Keratinocyte (primary cell): ENCODE data around the gene IFTAP. TPM values are rescaled to one million over a fixed set of nuclear protein-coding genes. Genes with fewer than 3 reads are reported as not detected.

Experiments used
- DNase-seq: peaks from one replicate; pipeline ENCODE4 v3.0.0-alpha.2; 2011; ENCODE audit warnings: low read depth, missing footprints, low spot score
- FAIRE-seq: peaks from 2 replicates; lab custom pipeline; 2011; peaks lifted over from hg19 to GRCh38; lab: Jason Lieb, UNC
- H2AFZ ChIP-seq: 2 replicates; pipeline ENCODE4 v1.6.0; 2012; ENCODE audit warnings: low read length, control low read depth, inconsistent platforms; ENCODE audit not compliant: control insufficient read depth
- H3K27ac ChIP-seq: 2 replicates; pipeline ENCODE4 v1.5.1; 2011; ENCODE audit warnings: low read length; ENCODE audit not compliant: control insufficient read depth, insufficient read depth
- H3K27me3 ChIP-seq: 3 replicates; pipeline ENCODE4 v1.6.0; 2011; ENCODE audit warnings: low read length; ENCODE audit not compliant: control insufficient read depth, insufficient read depth; ENCODE audit errors: extremely low read depth
- H3K36me3 ChIP-seq, 2 experiments: 2 replicates in 1 of 2; 3 replicates in 1 of 2; pipeline ENCODE4 v1.5.1; 2011; ENCODE audit warnings: low read length in 2 of 2, mild to moderate bottlenecking in 1 of 2; ENCODE audit not compliant: control insufficient read depth in 2 of 2, insufficient read depth in 2 of 2; ENCODE audit errors: extremely low read depth in 1 of 2
- H3K4me1 ChIP-seq: 3 replicates; pipeline ENCODE4 v1.5.1; 2011; ENCODE audit warnings: low read length; ENCODE audit not compliant: control insufficient read depth, insufficient read depth; ENCODE audit errors: extremely low read depth
- H3K4me2 ChIP-seq: 3 replicates; pipeline ENCODE4 v1.6.0; 2011; ENCODE audit warnings: low read depth, low read length; ENCODE audit not compliant: control insufficient read depth, insufficient read depth; ENCODE audit errors: extremely low read depth
- H3K4me3 ChIP-seq, 3 experiments: fragments of 200-600 bp in 1 of 3; sonication (generic) in 1 of 3; 2 replicates in 2 of 3; 3 replicates in 1 of 3; pipeline ENCODE4 v1.5.1; 2011 to 2016; ENCODE audit warnings: low read length in 3 of 3, mild to moderate bottlenecking in 3 of 3, control low read depth in 2 of 3, inconsistent platforms in 1 of 3, low read depth in 1 of 3, mixed read lengths in 1 of 3, mixed run types in 1 of 3, moderate library complexity in 1 of 3; ENCODE audit not compliant: control insufficient read depth in 2 of 3, insufficient read depth in 2 of 3; ENCODE audit errors: extremely low read depth in 1 of 3
- H3K79me2 ChIP-seq: 2 replicates; pipeline ENCODE4 v1.6.0; 2012; ENCODE audit warnings: low read length; ENCODE audit not compliant: control insufficient read depth, insufficient read depth
- H3K9ac ChIP-seq: 3 replicates; pipeline ENCODE4 v1.6.0; 2011; ENCODE audit warnings: low read length; ENCODE audit not compliant: control insufficient read depth, insufficient read depth; ENCODE audit errors: extremely low read depth
- H3K9me1 ChIP-seq: 3 replicates; pipeline ENCODE4 v1.6.0; 2011; ENCODE audit warnings: low read length; ENCODE audit not compliant: control insufficient read depth, insufficient read depth; ENCODE audit errors: extremely low read depth
- H3K9me3 ChIP-seq: 2 replicates; pipeline ENCODE4 v1.5.1; 2012; ENCODE audit warnings: low read depth, low read length; ENCODE audit not compliant: control insufficient read depth
- H4K20me1 ChIP-seq: 3 replicates; pipeline ENCODE4 v1.6.0; 2011; ENCODE audit warnings: low read length; ENCODE audit not compliant: control insufficient read depth, insufficient read depth; ENCODE audit errors: extremely low read depth
- CTCF ChIP-seq, 3 experiments: IDR thresholded peaks in 1 of 3; conservative IDR thresholded peaks in 1 of 3; optimal IDR thresholded peaks in 1 of 3; 2 replicates in 2 of 3; 3 replicates in 1 of 3; pipeline versions ENCODE3 to v1.5.1; 2011; ENCODE audit warnings: low read length in 3 of 3, mild to moderate bottlenecking in 3 of 3, moderate library complexity in 2 of 3, control low read depth in 1 of 3, inconsistent platforms in 1 of 3; ENCODE audit not compliant: insufficient read depth in 2 of 3; ENCODE audit errors: extremely low read depth in 1 of 3
- EZH2 ChIP-seq: IDR thresholded peaks from one replicate; pipeline ENCODE4 v1.6.1; 2012; ENCODE audit warnings: inconsistent platforms, mild to moderate bottlenecking, low read length, moderate library complexity
- dilution Hi-C: fragments of 300-500 bp; cut with MboI; formaldehyde crosslinking; loops from one replicate; pipeline ENCODE4 v1.7.0; 2020; ENCODE audit warnings: low sequenced_read_pairs; ENCODE audit not compliant: extremely low pct_ligation_motif_present
- polyA plus RNA-seq, 5 experiments: library from polyadenylated mRNA; depleted of rRNA in 3 of 5; stranded (reverse) in 3 of 5; stranded (forward) in 1 of 5; unstranded in 1 of 5; fragments of >200 nt; gene quantifications; 1 replicate in 1 of 5; 2 replicates in 3 of 5; 3 replicates in 1 of 5; pipeline versions ENCODE4 v1.2.1 to v1.2.3, GENCODE V29; 2011 to 2012; ENCODE audit warnings: missing spikeins in 2 of 5, low read depth in 1 of 5, low replicate concordance in 1 of 5

IFTAP gene
- polyA plus RNA-seq, 1 donor (not counting 4 experiments of a cell fraction or from before 2014, with no cell fraction given) = 22.8 TPM

- H2AFZ ChIP-seq = no peak overlapping the region
- H3K4me2 ChIP-seq = no peak overlapping the region
- FAIRE-seq (no peak), DNase-seq (no peak)
- H3K27me3 ChIP-seq = no peaks in the 10 kb centered on the region
- H3K9me3 ChIP-seq = no peaks in the 10 kb centered on the region
- no peak overlapping the region for H3K9ac ChIP-seq
- no peak overlapping the region for H3K4me3 ChIP-seq
- no peak overlapping the region for H3K27ac ChIP-seq
- no peaks in the 10 kb centered on the region for H3K79me2 ChIP-seq
- TF ChIP-seq EZH2 = no peak
- no peaks in the 10 kb centered on the region for H3K4me1 ChIP-seq
- dilution Hi-C loops = no loop called here
- no peaks in the 10 kb centered on the region for H3K36me3 ChIP-seq
- no peaks in the 10 kb centered on the region for H4K20me1 ChIP-seq
- no peaks in the 10 kb centered on the region for H3K9me1 ChIP-seq
Measured at GRCh38 chr11:36623494-36623893, 29.2 kb downstream of the IFTAP start.

- Histone ChIP-seq H3K9me3 (no peaks in the 10 kb centered on the region), H3K27ac (no peak overlapping the region), H3K79me2 (no peaks in the 10 kb centered on the region), H3K36me3 (no peaks in the 10 kb centered on the region), H3K4me2 (no peak overlapping the region), H4K20me1 (no peaks in the 10 kb centered on the region), H3K9me1 (no peaks in the 10 kb centered on the region), H3K27me3 (no peaks in the 10 kb centered on the region), H2AFZ (no peak overlapping the region), H3K9ac (no peak overlapping the region), H3K4me3 (no peak overlapping the region), H3K4me1 (no peaks in the 10 kb centered on the region)
- FAIRE-seq (no peak), DNase-seq (no peak)
- dilution Hi-C loops = no loop called here
- TF ChIP-seq CTCF (optimal IDR thresholded peaks at IDR 0.05 in 1 of 3, IDR thresholded peaks at IDR 0.05 in 1 of 3, conservative IDR thresholded peaks at IDR 0.05 in 1 of 3; ENCODE audit: extremely low read depth in 1 of 3, insufficient read depth in 2 of 3, low read length in 3 of 3) (no peak), EZH2 (no peak)
Measured at GRCh38 chr11:36627006-36627405, 32.7 kb downstream of the IFTAP start.

DNA sequence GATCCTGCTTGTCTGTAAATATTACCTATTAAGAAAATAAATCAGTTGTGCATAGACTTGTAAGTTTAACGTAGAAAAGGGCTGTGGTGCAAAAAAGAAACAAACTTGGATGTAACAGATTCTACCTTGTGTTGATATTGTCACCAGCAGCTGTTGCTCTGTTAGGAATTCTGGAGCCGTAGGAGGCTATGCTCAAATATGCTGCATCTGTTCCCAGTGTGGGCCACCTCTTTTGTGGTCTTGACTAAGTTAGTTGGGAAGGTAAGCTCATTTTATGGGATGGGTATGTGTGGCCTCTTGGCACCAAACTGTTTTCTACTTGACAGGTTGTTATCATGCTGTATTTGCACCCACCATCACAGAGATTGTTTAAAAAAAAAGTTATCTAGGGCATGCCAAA is 33.2 kb downstream of the IFTAP start:
- Histone ChIP-seq H2AFZ (no peak overlapping the region), H3K4me1 (no peaks in the 10 kb centered on the region), H3K27me3 (no peaks in the 10 kb centered on the region), H3K27ac (no peak overlapping the region), H3K79me2 (no peaks in the 10 kb centered on the region), H3K9ac (no peak overlapping the region), H3K9me3 (no peaks in the 10 kb centered on the region), H3K4me2 (no peak overlapping the region), H3K9me1 (no peaks in the 10 kb centered on the region), H3K4me3 (no peak overlapping the region), H4K20me1 (no peaks in the 10 kb centered on the region), H3K36me3 (no peaks in the 10 kb centered on the region)
- FAIRE-seq (no peak), DNase-seq (no peak)
- dilution Hi-C loops = no loop called here
- no peak for TF ChIP-seq CTCF (optimal IDR thresholded peaks at IDR 0.05 in 1 of 3, IDR thresholded peaks at IDR 0.05 in 1 of 3, conservative IDR thresholded peaks at IDR 0.05 in 1 of 3; ENCODE audit: extremely low read depth in 1 of 3, insufficient read depth in 2 of 3, low read length in 3 of 3)
- TF ChIP-seq EZH2 = no peak
